OCI-LY1 (cell line): ENCODE results near the gene RGMA.

Experiments used
- H2AFZ ChIP-seq: fragments of 200-600 bp; sonication (generic), shearing (Covaris generic); 2 replicates; pipeline ENCODE4 v1.6.0; 2014; ENCODE audit warnings: antibody characterized with exemption, mild to moderate bottlenecking, low read length
- H3F3A ChIP-seq: fragments of 200-600 bp; sonication (generic), shearing (Covaris generic); 2 replicates; pipeline ENCODE4 v1.6.0; 2014; ENCODE audit warnings: mild to moderate bottlenecking, antibody characterized with exemption, low read length, moderate library complexity; ENCODE audit not compliant: insufficient read depth
- H3K27ac ChIP-seq: fragments of 200-600 bp; sonication (generic); 2 replicates; pipeline ENCODE4 v1.5.1; 2014; ENCODE audit warnings: low read length, mixed run types, mild to moderate bottlenecking, low read depth; ENCODE audit not compliant: poor library complexity, severe bottlenecking
- H3K27me3 ChIP-seq: fragments of 200-600 bp; sonication (generic); 2 replicates; pipeline ENCODE4 v1.6.0; 2014; ENCODE audit warnings: antibody characterized with exemption, mild to moderate bottlenecking, low read length, moderate library complexity; ENCODE audit not compliant: insufficient read depth
- H3K36me3 ChIP-seq: fragments of 200-600 bp; sonication (generic); 2 replicates; pipeline ENCODE4 v1.6.1; 2014; ENCODE audit warnings: mild to moderate bottlenecking, antibody characterized with exemption, low read length, moderate library complexity, mixed read lengths; ENCODE audit not compliant: insufficient read depth
- H3K4me1 ChIP-seq: fragments of 200-600 bp; sonication (generic); 2 replicates; pipeline ENCODE4 v1.5.1; 2014; ENCODE audit warnings: mild to moderate bottlenecking, low read length, moderate library complexity; ENCODE audit not compliant: insufficient read depth, severe bottlenecking
- H3K4me2 ChIP-seq: fragments of 200-600 bp; sonication (generic), shearing (Covaris generic); 2 replicates; pipeline ENCODE4 v1.6.1; 2014; ENCODE audit warnings: low read length
- H3K4me3 ChIP-seq: fragments of 200-600 bp; sonication (generic); 2 replicates; pipeline ENCODE4 v1.5.1; 2014; ENCODE audit warnings: low read length, low read depth, mild to moderate bottlenecking, mixed read lengths; ENCODE audit not compliant: poor library complexity, severe bottlenecking
- H3K79me2 ChIP-seq: fragments of 200-600 bp; shearing (Covaris generic); 2 replicates; pipeline ENCODE4 v1.6.1; 2016; ENCODE audit warnings: mixed run types, low read length, mixed read lengths; ENCODE audit not compliant: insufficient read depth
- H3K9ac ChIP-seq: fragments of 200-600 bp; sonication (generic), shearing (Covaris generic); 2 replicates; pipeline ENCODE4 v1.6.1; 2014; ENCODE audit warnings: mild to moderate bottlenecking, low read length, mixed read lengths
- H3K9me2 ChIP-seq: fragments of 200-600 bp; sonication (generic), shearing (Covaris generic); 2 replicates; pipeline ENCODE4 v1.6.1; 2014; ENCODE audit warnings: low read depth, mild to moderate bottlenecking, low read length, mixed read lengths
- H3K9me3 ChIP-seq: fragments of 200-600 bp; shearing (Covaris generic); 2 replicates; pipeline ENCODE4 v1.6.1; 2014; ENCODE audit warnings: low read length, mixed read lengths
- H4K20me1 ChIP-seq: fragments of 200-600 bp; sonication (generic), shearing (Covaris generic); 2 replicates; pipeline ENCODE4 v1.6.0; 2016; ENCODE audit warnings: mild to moderate bottlenecking, low read length; ENCODE audit not compliant: insufficient read depth
- CTCF ChIP-seq: fragments of 200-600 bp; sonication (generic), shearing (Covaris generic); IDR thresholded peaks from 2 replicates; pipeline ENCODE4 v1.5.1; 2017; ENCODE audit warnings: mild to moderate bottlenecking, antibody characterized with exemption, low read length, moderate library complexity, mixed read lengths
- EZH2 ChIP-seq: fragments of 200-600 bp; sonication (generic), shearing (Covaris generic); IDR thresholded peaks from 2 replicates; pipeline ENCODE4 v1.8.0; 2017; ENCODE audit warnings: borderline replicate concordance, mixed run types, mild to moderate bottlenecking, antibody characterized with exemption, low read length, moderate library complexity, mixed read lengths

RGMA gene

DNA sequence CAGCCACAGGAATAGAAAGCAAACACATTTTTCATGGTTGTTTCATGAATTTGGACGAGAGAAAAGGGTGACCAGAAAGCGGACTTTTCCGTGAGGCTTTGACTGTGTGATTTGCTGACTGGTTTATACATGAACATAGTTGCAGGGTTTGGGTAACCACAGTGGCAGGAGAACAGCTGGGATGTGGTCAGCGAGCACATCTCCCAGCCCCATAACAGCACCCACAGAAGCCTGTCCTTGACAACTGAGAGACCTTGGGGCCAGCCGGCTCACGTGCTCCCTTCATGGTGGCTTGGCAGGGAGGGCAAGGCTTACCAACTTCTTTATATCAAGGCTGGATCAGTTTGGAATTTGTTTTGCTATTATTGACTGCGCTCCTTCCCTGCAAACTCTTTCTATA, 13.2 kb upstream of the RGMA start:
- no peaks in the 10 kb centered on the region for H3F3A ChIP-seq
- no peaks in the 10 kb centered on the region for H3K9me3 ChIP-seq
- TF ChIP-seq CTCF (no peak), EZH2 (no peak)
- H3K9me2 ChIP-seq, result no peaks in the 10 kb centered on the region
- H3K79me2 ChIP-seq, result no peaks in the 10 kb centered on the region
- H3K27me3 ChIP-seq, result no peaks in the 10 kb centered on the region
- no peaks in the 10 kb centered on the region for H4K20me1 ChIP-seq
- H3K27ac ChIP-seq, result no peak overlapping the region
- no peak overlapping the region for H3K9ac ChIP-seq
- no peak overlapping the region for H3K4me3 ChIP-seq
- no peaks in the 10 kb centered on the region for H3K4me1 ChIP-seq
- no peak overlapping the region for H2AFZ ChIP-seq
- H3K36me3 ChIP-seq, result no peaks in the 10 kb centered on the region
- H3K4me2 ChIP-seq, result no peak overlapping the region

GRCh38 chr15:93093765-93094164, 4.8 kb upstream of the RGMA start:
- Histone ChIP-seq H3K9ac (no peak overlapping the region), H3F3A (no peaks in the 10 kb centered on the region), H3K79me2 (no peaks in the 10 kb centered on the region), H3K9me3 (no peaks in the 10 kb centered on the region), H3K4me2 (no peak overlapping the region), H2AFZ (no peak overlapping the region), H4K20me1 (no peaks in the 10 kb centered on the region), H3K36me3 (no peaks in the 10 kb centered on the region), H3K9me2 (no peaks in the 10 kb centered on the region), H3K27ac (no peak overlapping the region), H3K27me3 (no peaks in the 10 kb centered on the region), H3K4me3 (no peak overlapping the region), H3K4me1 (no peaks in the 10 kb centered on the region)
- TF ChIP-seq EZH2 (no peak), CTCF (no peak)

DNA sequence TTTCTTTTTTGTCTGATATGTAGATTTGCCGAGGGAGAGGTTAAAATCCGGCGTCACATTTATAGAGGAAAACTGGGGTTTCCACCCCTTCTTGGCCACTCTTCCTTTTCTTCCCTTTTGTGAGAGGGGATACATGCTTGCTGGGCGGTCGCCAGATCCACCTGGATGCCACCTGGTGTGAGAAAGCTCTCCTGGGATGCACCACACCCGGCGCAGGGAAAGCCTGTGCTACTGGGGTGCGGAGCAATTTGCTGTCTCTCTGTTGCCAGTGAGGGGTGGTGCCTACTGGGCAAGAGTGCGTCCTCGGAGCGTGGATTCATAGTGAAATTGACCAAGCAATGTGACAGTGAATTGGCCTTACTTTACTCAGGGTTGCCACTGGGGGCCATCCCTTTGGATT, 2.5 kb upstream of the RGMA start:
- no peaks in the 10 kb centered on the region for H3K36me3 ChIP-seq
- no peak overlapping the region for H3K4me2 ChIP-seq
- no peak overlapping the region for H3K27ac ChIP-seq
- no peak overlapping the region for H2AFZ ChIP-seq
- H3K4me1 ChIP-seq, result no peaks in the 10 kb centered on the region
- no peaks in the 10 kb centered on the region for H4K20me1 ChIP-seq
- TF ChIP-seq EZH2, result no peak
- TF ChIP-seq CTCF, result no peak
- H3F3A ChIP-seq, result no peaks in the 10 kb centered on the region
- no peaks in the 10 kb centered on the region for H3K27me3 ChIP-seq
- no peak overlapping the region for H3K9ac ChIP-seq
- no peaks in the 10 kb centered on the region for H3K79me2 ChIP-seq
- no peaks in the 10 kb centered on the region for H3K9me3 ChIP-seq
- no peaks in the 10 kb centered on the region for H3K9me2 ChIP-seq
- H3K4me3 ChIP-seq, result no peak overlapping the region
